22Rv1 (cell line): Measurements from ENCODE around the gene CA5A.

Source experiments
- H3K27ac ChIP-seq: fragments of 450-650 bp; 2 replicates; pipeline ENCODE4 v1.5.1; 2017
- ZFX ChIP-seq: fragments of 450-650 bp; IDR thresholded peaks from 2 replicates; pipeline ENCODE4 v1.6.1; 2017; ENCODE audit warnings: antibody characterized with exemption, borderline replicate concordance
- TF ChIP-seq, protein P1 (sequence below): fragments of 450-650 bp; IDR thresholded peaks from 2 replicates; pipeline ENCODE4 v1.5.1; 2017; ENCODE audit warnings: mild to moderate bottlenecking

The CA5A gene

DNA sequence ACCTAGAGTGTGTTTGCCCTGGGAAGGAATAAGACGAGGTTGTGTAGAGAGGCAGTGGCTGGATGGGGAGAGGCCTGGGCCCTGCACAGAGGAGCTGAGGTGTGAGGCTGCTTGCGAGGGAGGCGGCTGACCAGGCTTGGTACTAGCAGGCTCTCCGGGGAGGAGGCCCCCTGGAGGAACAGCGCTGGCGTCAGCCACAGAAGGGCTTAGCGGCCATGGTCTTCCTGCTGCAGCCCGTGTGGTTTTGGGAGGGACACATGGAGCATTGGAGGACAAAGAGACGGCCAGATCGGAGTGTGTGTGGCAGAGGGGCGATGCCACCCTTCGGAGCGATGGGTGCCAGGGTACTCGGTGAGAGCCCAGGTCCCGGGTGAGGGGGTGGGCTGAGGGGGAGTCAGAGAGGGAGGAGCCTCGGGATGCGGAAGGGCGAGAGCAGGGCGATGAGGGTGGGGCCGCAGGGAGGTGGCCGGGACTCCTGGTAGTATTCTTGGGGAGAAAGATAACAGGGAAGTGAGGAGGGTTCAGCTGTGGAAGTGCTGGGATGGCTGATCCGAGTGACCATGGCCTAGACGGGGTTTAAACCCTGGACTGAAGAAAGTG lies 23.2 kb upstream of the CA5A start:
- H3K27ac ChIP-seq = no peak overlapping the region
- TF ChIP-seq ZFX = no peak
- TF ChIP-seq, protein P1, sequence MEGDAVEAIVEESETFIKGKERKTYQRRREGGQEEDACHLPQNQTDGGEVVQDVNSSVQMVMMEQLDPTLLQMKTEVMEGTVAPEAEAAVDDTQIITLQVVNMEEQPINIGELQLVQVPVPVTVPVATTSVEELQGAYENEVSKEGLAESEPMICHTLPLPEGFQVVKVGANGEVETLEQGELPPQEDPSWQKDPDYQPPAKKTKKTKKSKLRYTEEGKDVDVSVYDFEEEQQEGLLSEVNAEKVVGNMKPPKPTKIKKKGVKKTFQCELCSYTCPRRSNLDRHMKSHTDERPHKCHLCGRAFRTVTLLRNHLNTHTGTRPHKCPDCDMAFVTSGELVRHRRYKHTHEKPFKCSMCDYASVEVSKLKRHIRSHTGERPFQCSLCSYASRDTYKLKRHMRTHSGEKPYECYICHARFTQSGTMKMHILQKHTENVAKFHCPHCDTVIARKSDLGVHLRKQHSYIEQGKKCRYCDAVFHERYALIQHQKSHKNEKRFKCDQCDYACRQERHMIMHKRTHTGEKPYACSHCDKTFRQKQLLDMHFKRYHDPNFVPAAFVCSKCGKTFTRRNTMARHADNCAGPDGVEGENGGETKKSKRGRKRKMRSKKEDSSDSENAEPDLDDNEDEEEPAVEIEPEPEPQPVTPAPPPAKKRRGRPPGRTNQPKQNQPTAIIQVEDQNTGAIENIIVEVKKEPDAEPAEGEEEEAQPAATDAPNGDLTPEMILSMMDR = no peak

DNA sequence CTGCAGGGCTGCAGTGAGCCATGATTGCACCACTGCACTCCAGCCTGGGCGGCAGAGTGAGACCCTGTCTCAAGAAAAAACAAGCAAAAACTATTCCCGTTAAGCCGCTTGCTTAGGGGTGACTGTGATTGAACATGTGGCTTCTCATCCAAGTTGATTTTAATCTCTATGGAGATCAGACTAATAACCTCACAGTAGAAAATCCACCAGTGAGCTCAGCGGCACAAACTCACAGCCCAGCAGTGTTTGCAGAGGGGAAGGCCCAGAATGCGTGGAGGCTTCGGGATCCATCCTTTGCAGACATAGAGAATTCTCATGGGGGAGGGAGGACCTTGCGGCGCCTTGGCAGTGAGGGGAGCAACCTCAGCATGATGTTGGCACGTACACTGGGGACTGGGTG lies 22.3 kb upstream of the CA5A start:
- TF ChIP-seq, protein P1 = no peak
- TF ChIP-seq ZFX = no peak
- H3K27ac ChIP-seq = no peak overlapping the region

DNA sequence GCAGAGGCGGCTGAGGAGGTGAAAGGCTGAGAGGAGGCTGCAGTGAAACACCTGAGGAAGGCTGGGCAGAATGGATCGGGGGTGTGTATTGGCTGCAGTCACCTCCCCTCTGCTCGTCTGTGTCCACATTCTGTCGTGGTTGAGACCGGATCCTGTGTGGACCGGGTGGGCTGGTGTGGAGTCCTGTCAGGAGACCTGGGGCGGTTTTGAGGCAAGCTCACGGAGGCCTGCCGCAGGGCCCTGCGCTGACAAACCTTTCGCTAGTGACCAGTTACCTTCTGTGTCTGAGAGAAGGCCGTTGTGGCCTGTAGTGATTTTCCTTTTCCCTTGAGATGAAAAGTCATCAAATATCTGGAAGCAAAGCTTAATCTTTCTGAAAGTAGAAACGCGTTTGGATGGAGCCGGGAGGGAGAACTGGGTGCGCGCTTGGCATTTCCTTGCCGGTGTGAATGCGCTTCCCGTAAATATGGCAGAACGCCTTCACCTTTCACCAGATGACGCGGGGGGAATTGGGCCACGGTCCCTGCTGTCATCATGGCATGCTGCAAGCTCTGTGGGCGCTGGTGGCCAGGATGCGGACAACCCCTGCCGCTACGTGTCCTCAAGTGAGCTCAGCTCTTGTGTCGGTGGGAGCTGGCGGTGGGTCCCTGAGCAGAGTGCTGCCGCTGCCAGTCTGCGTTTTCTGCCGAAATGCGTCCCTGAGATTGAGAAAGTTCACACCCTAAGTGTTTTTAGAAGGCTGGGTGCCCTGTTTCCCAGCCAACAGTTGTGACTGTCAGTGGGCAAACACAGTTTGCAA lies 21.2 kb upstream of the CA5A start:
- H3K27ac ChIP-seq = no peak overlapping the region

DNA sequence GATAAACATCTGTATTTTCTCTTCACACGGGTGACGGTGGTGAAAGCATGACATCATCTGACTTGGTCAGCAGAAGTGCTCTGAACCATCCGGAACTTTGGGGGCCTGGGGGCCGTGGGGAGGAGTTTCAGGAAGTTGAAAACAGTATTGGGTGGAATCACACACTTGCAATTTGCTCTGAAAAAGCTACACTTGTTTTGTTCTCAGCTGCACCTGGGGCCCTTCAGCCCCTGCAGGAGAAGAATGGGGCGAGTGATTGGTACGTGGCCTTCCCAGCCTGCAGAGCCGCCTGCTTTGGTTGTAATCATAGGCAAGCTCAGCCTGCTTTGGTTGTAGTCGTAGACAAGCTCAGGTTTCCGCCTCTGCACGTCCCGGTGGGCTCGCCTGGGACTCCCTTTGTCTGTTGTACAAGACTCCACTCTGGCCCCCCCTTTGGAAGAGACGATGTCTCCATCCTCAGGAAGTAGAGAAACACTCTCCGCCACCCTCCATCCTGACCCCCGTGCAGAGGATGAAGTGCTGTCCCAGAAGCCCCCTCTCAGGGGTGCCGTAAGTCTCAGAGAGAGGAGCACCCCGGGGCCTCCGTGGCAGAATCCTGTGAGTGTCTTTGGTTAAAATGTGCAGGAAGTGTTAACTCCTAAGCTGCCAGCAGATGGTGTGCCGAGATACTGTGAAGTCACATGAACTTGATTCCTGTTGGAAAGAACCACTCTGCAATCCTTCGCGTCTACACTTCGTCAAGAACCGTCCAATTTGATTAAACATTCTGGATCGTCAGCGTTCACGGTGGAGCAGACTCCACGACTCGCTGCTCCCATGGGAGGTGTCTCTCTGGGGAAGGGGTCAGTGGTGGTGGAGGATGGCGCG lies 20.3 kb upstream of the CA5A start:
- H3K27ac ChIP-seq = no peak overlapping the region

More for the DNA sequence above, 21.2 kb upstream of the CA5A start:
- TF ChIP-seq, protein P1 = no peak
- TF ChIP-seq ZFX = no peak

DNA sequence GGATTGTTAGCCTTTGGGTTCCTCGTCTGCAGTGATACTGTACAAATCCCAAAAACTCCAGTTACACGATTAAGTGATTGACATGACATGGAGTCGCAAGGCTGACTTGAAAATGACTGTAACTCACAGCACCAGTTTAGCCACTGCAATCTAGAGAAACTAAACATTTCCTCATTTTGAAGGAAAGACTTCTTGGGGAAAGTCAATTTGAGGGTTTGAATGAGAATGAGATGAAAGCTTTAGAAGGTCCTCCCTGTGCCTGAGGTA lies 19.7 kb upstream of the CA5A start:
- no peak for TF ChIP-seq ZFX
- TF ChIP-seq, protein P1 = no peak
- H3K27ac ChIP-seq = no peak overlapping the region

More for the DNA sequence above, 20.3 kb upstream of the CA5A start:
- TF ChIP-seq, protein P1 = no peak
- TF ChIP-seq ZFX = no peak

DNA sequence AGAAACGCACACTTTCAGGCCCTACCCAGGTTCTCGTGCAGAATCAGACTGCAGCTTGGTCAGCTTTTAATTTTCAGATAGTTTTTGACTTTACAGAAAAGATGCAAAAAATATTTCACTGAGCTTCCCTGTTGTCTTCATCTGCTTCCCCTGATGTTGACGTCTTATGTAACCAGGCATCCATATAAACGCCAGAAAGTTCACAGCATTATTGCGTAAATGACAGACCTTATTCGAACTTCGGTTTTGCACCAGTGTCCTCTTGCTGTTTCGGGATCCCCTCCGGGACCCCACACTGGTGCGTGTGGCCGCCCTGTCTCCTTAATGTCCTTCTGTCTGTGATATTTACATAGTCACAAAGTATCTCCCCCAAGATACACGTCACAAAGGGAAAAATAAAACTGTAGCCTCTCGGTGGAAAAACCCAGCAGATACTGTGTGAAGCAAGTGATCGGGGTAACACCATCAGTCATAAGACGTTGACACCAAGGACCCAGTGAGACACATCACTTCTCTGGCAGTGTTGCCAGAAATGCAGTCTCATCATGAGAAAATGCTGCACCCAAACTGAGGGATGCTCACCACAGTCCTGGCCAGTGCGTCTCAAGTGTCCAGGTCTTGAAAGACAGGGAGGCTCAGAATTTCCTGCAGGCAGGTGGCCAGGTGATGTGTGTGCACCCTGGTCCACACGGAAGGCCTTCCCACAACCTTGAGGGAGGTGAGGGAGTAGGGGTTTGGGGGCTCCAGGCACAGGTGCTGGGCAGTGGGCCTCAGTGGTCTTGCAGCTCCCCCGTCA lies 19.2 kb upstream of the CA5A start:
- TF ChIP-seq, protein P1 = no peak
- no peak for TF ChIP-seq ZFX
- no peak overlapping the region for H3K27ac ChIP-seq
